HT1080 (cell line): ENCODE data around the gene SVEP1. TPM values are rescaled to one million over a fixed set of nuclear protein-coding genes. Genes with fewer than 3 reads are reported as not detected.
"Not testable (repeated sequence)": the region's sequence is repeated elsewhere in the genome, so short reads cannot be mapped to it uniquely, and the experiment has no call there.

Experiments used
- DNase-seq: peaks from one replicate; pipeline ENCODE4 v3.0.0-alpha.2; 2015; ENCODE audit warnings: low read depth
- total RNA-seq: library from RNA; depleted of rRNA; stranded (reverse); fragments of >200 nt; shearing (Covaris generic); gene quantifications from 2 replicates; pipeline ENCODE4 v1.2.3, GENCODE V29; 2014

Gene SVEP1
- total RNA-seq, 1 experiment from 2014 or later: under 0.01 TPM

DNA sequence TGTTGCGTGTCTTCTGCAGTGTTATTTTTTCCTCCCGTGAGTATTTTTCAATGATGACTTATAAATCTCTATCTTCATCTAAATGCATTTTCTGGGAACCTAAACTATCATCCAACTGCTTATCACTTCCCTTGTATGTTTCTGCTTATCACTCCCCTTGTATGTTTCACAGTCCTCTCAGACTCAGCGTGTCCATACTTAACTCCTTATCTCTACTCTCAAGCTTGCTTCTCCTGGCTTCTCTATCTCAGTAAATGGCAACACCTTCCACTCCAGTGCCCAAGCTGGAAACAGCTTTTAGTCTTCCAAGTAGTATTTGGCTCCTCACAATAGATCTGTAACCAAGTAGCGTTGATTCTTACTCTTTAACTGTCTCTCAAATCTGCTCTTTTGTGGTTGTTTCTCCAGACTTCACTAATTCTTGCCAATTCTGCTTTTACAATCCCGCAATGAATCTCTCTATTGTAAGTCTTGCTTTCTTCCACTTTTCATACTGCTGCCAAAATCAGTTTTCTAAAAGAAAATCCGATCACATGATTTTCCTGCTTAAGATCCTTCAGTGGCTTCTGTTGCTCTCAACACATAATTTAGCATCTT lies 208.0 kb downstream of the SVEP1 start:
- DNase-seq: no peak

DNA sequence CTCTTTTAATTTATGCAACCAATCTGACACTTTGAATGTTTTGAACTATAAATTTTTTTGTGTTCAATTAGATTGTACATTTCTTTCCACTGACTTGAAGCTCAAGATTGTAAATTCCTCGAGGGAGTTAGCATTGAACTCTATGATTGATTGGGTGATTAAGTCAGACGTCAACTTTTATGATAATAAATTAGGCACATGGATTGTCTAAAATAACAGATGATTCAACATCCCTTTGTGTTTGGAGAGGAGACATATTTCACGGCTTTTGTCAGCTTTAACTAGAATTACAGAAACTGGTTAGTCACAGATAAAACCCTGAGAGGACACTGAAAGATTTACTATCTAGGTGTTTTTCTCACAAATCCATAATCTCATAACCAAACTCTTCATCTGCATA lies 209.2 kb downstream of the SVEP1 start:
- no peak for DNase-seq

DNA sequence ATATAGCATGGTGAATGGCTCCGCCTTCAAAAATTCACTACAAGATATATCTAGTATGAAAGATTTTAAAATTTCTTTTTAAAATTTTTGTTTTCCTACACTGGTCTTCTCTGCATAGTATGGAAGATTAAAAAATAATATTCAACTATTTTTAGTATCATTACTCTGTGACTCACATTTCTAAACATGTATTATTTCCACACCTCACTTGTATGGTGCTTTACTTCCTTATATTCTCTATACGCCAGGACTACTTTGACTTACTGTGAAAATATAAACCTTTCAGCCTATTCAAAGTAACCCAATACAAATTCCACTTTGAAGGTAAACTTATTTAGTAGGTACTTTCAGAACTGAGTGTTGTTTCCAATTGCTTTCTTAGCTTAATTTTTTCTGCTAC lies 215.1 kb downstream of the SVEP1 start:
- DNase-seq: no peak

DNA sequence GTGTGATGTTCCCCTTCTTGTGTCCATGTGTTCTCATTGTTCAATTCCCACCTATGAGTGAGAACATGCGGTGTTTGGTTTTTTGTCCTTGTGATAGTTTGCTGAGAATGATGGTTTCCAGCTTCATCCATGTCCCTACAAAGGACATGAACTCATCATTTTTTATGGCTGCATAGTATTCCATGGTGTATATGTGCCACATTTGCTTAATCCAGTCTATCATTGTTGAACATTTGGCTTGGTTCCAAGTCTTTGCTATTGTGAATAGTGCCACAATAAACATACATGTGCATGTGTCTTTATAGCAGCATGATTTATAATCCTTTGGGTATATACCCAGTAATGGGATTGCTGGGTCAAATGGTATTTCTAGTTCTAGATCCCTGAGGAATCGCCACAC lies 220.5 kb downstream of the SVEP1 start:
- not testable (repeated sequence) for DNase-seq

DNA sequence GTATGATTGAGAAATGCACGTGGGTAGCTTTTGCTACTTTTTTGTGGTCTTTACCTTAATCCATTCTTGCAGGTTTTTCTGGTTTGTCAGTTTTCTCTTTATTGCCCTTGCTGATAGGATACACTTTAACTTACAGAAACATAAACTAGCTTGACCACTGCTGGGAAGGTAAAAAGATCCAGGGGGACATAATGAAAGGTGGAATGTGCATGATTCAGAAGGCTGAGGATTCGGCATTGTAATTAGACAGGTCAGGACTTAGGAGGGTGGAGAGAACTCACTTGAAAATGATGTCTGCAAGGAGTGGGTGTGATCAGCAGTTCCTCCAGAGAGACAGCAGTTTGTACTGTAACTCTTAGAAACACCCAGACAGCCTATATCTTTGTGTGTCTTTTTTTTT lies 222.0 kb downstream of the SVEP1 start:
- DNase-seq: no peak

DNA sequence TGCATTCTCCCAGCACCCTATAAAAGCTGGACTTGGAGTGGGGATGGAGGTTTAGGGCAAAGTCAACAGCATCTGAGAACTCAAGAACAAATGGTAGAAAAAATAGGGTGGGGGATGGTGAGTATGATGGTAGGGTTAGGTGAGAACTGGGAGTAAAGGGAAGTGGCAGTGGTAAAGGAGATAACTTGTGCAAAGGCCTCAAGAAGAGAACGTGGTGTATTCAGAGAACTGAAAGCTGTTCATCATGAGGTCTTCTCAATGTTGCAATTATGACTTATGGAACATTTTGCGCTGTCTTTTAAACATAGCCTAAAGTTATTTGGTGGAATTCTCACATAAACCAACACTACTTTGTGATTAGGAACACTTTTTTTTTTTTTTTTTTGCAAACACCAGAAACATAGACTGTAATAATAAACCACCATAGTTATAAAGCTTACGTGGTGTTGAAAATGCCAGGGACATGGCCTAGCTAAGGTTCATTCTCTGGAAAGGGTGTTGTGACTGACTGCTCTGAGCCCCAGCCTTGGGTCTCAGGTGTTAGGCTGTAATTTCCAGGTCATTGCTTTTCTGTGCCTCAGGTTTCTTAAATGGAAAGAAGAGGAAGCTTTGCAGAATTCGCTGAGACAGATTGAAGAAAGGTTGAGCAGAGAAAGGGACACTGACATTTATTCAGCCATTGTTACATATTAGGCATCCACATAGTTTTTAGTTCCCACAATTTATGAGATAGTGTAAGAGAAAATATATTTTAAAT lies 222.7 kb downstream of the SVEP1 start:
- no peak for DNase-seq

DNA sequence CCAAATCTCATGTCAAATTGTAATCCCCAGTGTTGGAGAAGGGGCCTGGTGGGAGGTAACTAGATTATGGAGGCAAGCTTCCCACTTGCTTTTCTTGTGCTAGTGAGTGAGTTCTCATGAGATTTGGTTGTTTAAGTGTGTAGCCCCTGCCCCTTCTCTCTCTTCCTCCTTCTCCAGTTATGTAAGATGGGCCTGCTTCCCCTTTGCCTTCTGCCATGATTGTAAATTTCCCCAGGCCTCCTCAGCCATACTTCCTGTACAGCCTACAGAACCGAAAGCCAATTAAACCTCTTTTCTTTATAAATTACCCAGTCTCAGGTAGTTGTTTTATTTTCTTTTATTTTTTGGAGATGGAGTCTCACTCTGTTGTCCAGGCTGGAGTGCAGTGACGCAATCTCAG lies 223.6 kb downstream of the SVEP1 start:
- DNase-seq: no peak

DNA sequence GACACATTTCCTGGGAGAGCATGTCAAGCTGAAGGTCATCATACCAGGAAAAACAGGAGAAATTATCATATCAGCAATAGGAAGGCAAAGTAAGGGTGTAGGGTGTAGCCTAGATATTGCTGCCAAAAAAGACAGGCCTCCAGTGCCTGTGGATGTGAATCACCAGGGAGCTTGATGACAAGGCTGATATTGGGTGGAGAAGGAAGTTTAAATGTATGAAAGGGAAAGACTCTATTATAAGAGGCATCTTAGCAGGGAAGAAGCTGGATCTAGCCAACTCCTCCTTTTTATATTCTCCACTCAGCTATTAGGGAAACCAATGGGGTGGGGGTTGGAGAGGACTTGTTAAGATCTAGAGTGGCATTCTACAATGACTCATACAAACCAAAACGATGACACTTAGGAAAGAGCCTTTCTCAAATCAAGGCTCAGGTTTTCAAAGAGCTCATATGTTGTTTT lies 228.5 kb downstream of the SVEP1 start:
- peak; percentile 88 for DNase-seq

DNA sequence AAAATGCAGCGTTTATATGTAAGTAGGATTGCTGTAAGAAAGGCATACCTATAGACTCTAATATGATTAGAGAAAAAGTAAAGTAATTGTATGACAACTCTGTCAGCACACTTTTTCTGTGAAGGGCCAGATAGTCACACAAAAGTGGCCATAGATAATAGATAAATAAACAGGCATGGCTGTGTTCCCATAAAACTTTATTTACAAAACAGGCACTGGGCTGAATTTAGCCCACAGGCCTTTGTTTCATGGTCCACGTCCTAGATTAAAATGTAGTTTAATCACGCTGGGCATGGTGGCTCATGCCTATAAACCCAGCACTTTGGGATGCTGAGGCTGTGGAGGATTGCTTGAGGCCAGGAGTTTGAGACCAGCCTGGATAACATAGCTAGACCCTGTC lies 233.2 kb downstream of the SVEP1 start:
- no peak for DNase-seq

DNA sequence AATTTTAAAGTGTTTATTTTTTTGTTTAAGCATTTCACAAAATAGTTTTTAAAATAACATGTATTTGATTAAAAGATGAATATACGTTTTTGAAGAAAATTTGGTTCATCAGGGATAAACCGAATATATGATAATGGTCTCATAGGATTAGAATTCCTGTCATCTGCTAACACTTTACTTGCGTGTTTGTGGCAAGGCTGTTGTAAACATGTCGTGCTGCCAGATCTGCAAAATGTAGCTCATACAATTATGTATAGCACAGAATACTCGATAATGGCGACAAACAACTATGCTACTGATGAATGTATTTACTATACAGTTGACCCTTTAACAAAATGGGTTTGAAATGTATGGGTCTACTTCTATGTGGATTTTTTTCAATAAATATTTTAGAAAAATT lies 234.7 kb downstream of the SVEP1 start:
- DNase-seq: no peak

DNA sequence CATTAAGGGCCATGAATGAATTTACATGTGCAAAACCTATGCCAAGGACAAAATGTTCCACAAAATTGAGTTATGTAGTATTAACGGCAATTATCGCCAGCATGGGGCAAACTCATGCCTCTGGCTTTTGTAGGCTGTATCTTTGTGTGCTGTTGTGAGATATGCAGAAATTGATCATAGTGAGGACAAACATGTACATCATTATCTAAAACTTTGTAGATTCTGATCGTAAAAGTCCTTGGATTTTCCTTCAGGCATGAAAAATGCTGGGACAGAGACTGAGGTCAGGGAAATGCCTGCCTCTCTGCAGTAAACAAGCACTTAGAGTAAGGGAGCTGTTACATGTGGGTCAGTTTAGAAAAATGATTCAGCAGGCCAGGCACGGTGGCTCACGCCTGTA lies 236.0 kb downstream of the SVEP1 start:
- no peak for DNase-seq

DNA sequence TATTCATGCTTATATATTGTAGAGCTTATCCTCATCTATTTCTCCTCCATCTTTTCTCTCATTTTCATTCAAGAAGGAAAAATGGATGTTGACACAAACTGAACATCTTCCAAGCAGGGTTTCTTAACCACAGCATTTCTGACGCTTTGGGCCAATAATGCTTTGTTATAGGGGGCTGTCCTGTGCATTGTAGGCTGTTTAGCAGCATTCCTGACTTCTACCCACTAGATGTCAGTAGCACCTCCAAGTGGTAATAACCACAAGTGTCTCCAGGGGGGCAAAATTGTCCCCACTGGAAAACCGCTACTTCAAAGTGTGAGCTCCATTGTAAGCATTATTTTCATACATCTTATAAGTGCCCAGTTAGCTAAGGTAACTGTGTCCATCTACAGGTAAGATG lies 239.2 kb downstream of the SVEP1 start:
- DNase-seq: peak; percentile 25

DNA sequence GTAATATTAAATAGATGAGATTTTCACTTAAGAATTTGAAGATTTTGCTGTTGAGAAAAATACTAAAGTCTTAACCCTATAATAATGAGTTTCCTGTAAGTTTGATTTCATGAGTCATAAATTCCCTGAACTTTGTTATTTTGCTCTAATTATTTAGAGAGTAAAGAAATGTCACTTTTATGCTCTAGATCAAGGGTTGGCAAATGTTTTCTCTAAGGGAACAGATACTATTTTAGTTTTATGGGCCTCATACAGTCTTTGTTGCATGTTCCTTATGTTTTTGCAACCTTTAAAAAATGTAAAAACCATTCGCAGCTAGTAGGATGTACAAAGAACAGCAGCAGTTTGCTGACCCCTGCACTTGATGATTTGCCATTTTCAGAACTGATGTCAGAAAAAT lies 241.4 kb downstream of the SVEP1 start:
- DNase-seq: no peak

DNA sequence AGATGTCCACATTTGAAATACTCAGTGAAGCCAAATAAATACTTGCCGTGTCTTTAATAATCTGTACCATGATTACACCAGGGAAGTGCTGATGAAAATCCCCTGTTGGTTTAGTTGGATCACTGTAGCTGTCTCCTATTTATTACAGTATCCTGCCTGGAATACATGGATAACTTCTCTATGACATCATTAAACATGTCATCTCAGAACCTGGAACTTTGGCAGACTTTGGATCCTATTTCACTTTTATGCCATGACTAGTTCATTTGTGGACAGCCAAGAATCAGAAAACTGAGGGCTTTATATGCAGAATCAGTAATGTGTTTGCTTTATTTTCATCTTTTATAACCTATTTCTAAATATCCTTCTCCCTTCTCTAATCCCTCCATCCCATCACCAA lies 241.8 kb downstream of the SVEP1 start, which contains the start of gene TXNDC8:
TSS of gene TXNDC8 (minus strand) at position 137 of the 400 bp plus-strand sequence.
- no peak for DNase-seq

DNA sequence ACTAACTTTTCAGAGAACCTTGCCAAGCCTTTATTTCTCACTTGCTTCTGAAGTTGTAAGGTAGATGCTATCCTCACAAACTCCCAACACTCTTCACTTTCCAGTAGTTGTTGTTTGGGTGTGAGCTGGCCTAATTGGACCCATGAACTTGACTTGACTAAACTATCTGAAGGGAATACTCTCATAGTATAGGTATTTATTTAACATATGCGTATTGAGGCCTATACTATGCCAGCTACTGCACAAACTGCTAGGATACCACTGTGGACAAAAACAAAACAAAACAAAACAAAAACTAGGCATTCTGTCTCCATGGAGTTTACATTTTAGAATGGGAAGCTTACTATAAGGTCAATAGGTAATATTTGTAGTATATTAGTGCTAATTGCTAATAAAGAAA lies 243.2 kb downstream of the SVEP1 start:
- DNase-seq: no peak

DNA sequence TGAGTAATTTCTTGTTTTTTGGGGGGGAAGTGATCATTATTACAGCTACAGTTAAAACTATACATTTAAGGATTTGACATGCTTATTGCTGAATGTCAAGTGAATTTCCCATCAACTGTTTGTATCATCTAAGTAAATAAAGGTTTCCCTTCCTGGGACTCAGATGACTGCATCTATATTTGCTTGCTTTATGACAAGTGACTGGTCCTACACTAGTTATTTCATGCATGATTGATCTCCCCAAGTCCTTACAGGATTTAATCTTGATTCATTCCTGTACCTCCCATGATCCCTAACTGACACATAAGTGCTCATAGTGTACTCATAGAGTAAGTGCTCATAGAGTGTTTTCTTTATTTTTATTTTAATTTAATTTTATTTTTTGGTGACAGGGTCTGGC lies 244.7 kb downstream of the SVEP1 start:
- DNase-seq: no peak

DNA sequence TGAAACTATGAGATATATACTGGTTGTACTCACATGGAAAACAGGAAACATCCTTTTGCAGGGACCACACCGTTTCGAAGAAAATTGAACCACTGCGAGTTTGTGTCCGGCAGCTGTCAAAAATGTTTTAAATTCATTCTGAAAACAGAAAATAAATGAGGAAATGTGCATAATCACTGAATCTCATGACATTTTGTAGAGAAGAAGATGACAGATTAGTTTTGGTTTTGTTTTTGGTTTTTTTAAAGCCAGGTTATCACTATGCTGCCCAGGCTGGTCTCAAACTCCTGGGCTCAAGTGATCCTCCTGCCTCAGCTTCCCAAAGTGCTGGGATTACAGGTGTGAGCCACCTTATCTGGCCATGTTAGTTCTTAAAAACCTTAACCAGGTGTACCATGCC lies 245.4 kb downstream of the SVEP1 start:
- no peak for DNase-seq

DNA sequence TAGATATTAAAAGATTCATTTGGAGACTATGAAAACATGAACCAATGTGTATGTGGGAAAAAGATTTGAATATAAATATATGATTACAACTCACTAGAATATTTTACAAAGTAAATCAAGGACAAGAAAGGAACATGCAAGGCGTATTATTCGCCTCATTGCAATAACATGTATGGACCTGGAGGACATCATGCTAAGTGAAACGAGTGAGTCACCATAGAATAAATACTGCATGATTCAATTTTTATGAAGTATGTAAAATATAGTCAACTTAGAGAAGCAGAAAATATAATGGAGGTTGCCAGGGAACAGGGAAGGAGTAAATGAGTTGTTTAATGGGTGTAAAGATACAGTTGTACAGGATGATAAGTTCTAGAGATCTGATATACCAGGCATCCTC lies 246.8 kb downstream of the SVEP1 start:
- DNase-seq: no peak

DNA sequence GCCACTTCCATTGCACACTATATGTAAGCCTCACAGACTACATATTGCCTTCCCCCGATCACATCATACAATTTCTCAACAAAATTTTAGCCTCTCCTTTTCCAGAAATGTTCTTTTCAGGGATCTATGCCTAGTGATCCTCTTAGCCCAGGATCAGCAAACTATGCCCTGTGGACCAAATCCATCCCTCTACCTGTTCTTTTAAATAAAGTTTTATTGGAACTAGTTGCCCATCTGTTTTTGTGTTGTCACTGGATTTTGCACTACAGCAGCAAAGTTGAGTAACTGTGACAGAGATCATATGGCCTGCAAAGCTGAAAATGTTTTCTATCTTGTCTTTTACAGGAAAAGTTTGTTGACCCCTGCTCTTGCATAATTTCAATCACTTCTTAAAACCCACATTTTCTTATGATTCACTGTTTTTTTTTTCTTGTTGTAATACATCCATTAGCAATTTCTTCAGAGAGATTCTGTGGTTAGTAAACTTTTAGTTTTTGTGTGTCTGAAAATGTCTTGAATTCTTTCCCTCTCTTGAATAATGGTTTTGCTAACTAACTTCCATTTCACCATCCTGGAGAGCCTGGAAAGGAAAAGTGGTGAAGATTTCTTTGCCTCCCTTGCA lies 248.9 kb downstream of the SVEP1 start:
- no peak for DNase-seq

DNA sequence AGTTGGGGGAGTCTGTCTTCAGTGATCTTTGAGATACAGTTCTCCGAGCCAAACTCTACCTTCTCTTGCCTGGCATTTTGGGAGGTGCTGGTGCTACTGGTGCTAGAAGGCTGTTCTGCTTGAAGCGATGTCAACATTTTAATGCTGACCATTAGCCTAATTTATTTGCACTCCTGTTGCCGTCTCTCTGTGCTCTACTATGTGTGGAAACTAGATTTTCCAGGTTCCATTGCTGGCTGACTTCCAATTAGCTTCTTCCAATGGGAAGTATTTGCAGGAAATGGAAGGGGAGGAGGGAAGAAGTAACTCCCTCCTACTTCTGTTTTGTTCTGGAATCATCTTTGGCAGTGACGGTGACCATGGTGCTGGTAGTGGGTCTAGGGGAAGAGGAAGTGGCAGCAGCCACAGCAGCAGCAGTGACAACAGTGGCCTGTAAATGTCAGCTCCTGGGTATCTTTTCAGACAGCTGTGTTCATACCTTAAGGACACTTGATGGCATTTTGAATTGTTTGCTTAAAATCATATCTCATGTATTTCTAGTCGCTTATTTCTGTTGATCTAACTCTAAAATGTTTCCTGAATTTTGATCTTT lies 249.8 kb downstream of the SVEP1 start:
- no peak for DNase-seq

DNA sequence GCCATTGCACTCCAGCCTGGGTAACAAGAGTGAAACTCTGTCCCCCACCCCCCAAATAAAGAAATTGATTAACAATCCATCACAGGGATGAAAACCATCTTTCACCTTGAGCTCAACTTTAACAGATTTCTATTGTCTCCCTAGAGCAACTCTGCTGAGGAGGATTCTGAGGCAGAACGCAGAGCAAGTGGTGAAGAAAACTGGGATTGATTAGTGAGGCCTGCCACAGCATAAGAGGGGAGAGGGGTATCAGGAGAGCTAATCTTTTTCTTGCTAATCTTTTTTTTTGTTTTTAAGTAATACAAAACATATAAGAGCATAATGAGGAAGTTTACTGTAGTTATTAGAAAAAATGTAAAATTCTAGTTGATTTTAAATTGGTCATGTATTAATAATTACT lies 250.8 kb downstream of the SVEP1 start:
- DNase-seq: no peak

DNA sequence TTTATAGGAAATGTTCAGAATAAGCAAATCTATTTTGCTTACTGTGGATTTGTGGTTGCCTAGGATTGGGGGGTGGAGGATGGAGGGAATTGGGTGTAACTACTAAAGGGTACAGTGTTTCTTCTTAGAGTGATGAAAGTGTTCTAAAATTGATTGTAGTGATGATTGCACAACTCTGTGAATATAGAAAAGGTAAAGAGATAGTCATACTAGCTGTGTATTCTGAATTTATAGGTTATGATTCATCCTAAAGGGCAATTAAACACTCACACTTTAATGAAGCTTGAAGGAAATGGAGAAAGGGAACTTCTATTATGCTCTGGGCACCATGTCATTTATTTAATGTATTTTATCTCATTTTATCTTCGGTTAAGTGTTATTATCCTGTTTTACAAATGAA lies 251.8 kb downstream of the SVEP1 start:
- DNase-seq: no peak
